ENCODE measurements around the gene COL23A1. TPM values are rescaled to one million over a fixed set of nuclear protein-coding genes. Genes with fewer than 3 reads are reported as not detected.

Gene COL23A1
- polyA plus RNA-seq, 3 donors: 0.11 to 0.21 TPM; not detected in 1

- H3K4me1 Mint-ChIP-seq: peaks cover 17% of the 10 kb centered on the region
- TF ChIP-seq, protein P1, sequence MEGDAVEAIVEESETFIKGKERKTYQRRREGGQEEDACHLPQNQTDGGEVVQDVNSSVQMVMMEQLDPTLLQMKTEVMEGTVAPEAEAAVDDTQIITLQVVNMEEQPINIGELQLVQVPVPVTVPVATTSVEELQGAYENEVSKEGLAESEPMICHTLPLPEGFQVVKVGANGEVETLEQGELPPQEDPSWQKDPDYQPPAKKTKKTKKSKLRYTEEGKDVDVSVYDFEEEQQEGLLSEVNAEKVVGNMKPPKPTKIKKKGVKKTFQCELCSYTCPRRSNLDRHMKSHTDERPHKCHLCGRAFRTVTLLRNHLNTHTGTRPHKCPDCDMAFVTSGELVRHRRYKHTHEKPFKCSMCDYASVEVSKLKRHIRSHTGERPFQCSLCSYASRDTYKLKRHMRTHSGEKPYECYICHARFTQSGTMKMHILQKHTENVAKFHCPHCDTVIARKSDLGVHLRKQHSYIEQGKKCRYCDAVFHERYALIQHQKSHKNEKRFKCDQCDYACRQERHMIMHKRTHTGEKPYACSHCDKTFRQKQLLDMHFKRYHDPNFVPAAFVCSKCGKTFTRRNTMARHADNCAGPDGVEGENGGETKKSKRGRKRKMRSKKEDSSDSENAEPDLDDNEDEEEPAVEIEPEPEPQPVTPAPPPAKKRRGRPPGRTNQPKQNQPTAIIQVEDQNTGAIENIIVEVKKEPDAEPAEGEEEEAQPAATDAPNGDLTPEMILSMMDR (IDR thresholded peaks at IDR 0.05): no peak
- no peak overlapping the region for H3K9ac ChIP-seq (ENCODE audit: insufficient read depth, low read length, poor library complexity, severe bottlenecking)
- no peaks in the 10 kb centered on the region for H3K36me3 ChIP-seq (replicated peaks in 1 of 2; ENCODE audit: control insufficient read depth in 1 of 2, insufficient read depth in 2 of 2, low read length in 2 of 2)
- H3K27ac ChIP-seq (ENCODE audit: low read depth in 1 of 2, low read length in 2 of 2): no peak overlapping the region
- H3K4me1 ChIP-seq (ENCODE audit: control insufficient read depth in 1 of 2, insufficient read depth in 2 of 2, low read length in 2 of 2): peaks cover 9 to 12% of the 10 kb centered on the region in 2 donors
- no peak overlapping the region for H3K27ac Mint-ChIP-seq
- no peak overlapping the region for H2AFZ ChIP-seq (ENCODE audit: insufficient read depth, low read depth, low read length, poor library complexity, severe bottlenecking)
- intact Hi-C loops (cut with micrococcal nuclease): no loop called here
- no peaks in the 10 kb centered on the region for H3K36me3 Mint-ChIP-seq
- no peaks in the 10 kb centered on the region for H3K27me3 ChIP-seq (ENCODE audit: control insufficient read depth in 2 of 2, insufficient read depth in 2 of 2, low read length in 2 of 2)
- H3K79me2 ChIP-seq (ENCODE audit: insufficient read depth, low read length): no peaks in the 10 kb centered on the region
- no peak overlapping the region for H3K4me3 Mint-ChIP-seq
- peaks cover 2 to 13% (median 8%) of the 10 kb centered on the region in 3 donors for H3K27me3 Mint-ChIP-seq (ENCODE audit: low read depth in 3 of 3)
- no peak for DNase-seq
- no CpG with 5 or more reads among the region's 4 CpGs for WGBS (ENCODE audit: insufficient coverage)
- no peak overlapping the region for H3K4me3 ChIP-seq (replicated peaks in 1 of 3; ENCODE audit: low read depth in 2 of 3, low read length in 3 of 3)
- no peaks in the 10 kb centered on the region for H3K9me3 ChIP-seq (replicated peaks in 1 of 2; ENCODE audit: control insufficient read depth in 1 of 2, insufficient read depth in 1 of 2, low read length in 2 of 2)
- H3K4me2 ChIP-seq (replicated peaks; ENCODE audit: extremely low read depth, low read length, poor library complexity, severe bottlenecking): no peak overlapping the region
- peaks cover 0 to 4% (median 2%) of the 10 kb centered on the region in 7 donors for H3K9me3 Mint-ChIP-seq
- H4K20me1 ChIP-seq (ENCODE audit: insufficient read depth, low read length): no peaks in the 10 kb centered on the region
These were observed 398.5 kb downstream of the COL23A1 start for GRCh38 chr5:178191661-178192060.

DNA sequence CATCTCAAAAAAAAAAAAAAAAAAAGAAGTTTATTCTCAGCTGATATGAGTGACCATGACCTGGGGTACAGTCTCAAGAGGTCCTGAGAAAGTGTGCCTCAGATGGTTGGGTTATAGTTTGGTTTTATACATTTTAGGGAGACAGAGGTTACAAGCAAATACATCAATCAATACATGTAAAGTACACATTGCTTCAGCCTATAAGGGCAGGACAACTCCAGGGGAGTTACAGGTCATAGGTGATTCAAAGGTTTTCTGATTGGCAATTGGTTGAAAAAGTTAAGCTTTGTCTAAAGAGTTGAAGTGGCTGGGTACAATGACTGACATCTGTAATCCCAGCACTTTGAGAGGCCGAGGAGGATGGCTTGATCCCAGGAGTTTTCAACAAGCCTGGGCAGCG is 400.8 kb downstream of the COL23A1 start:
- H3K4me3 ChIP-seq (replicated peaks in 1 of 3; ENCODE audit: low read depth in 2 of 3, low read length in 3 of 3): no peak overlapping the region
- Mint-ChIP-seq H3K9me3 (peaks cover 0 to 4% (median 2%) of the 10 kb centered on the region in 7 donors), H3K27me3 (ENCODE audit: low read depth in 3 of 3) (peaks cover 2 to 8% (median 8%) of the 10 kb centered on the region in 3 donors), H3K4me1 (peaks cover 22% of the 10 kb centered on the region), H3K36me3 (no peaks in the 10 kb centered on the region), H3K4me3 (no peak overlapping the region), H3K27ac (no peak overlapping the region)
- H2AFZ ChIP-seq (ENCODE audit: insufficient read depth, low read depth, low read length, poor library complexity, severe bottlenecking): no peak overlapping the region
- WGBS (ENCODE audit: insufficient coverage): 50% methylated on average over 2 of the region's 2 CpGs
- DNase-seq: no peak
- H4K20me1 ChIP-seq (ENCODE audit: insufficient read depth, low read length): no peaks in the 10 kb centered on the region
- H3K9ac ChIP-seq (ENCODE audit: insufficient read depth, low read length, poor library complexity, severe bottlenecking): no peak overlapping the region
- no peaks in the 10 kb centered on the region for H3K27me3 ChIP-seq (ENCODE audit: control insufficient read depth in 2 of 2, insufficient read depth in 2 of 2, low read length in 2 of 2)
- no peak overlapping the region for H3K27ac ChIP-seq (ENCODE audit: low read depth in 1 of 2, low read length in 2 of 2)
- H3K4me1 ChIP-seq (ENCODE audit: control insufficient read depth in 1 of 2, insufficient read depth in 2 of 2, low read length in 2 of 2): peaks cover 9 to 20% of the 10 kb centered on the region in 2 donors
- H3K9me3 ChIP-seq (replicated peaks in 1 of 2; ENCODE audit: control insufficient read depth in 1 of 2, insufficient read depth in 1 of 2, low read length in 2 of 2): no peaks in the 10 kb centered on the region
- no peaks in the 10 kb centered on the region for H3K36me3 ChIP-seq (replicated peaks in 1 of 2; ENCODE audit: control insufficient read depth in 1 of 2, insufficient read depth in 2 of 2, low read length in 2 of 2)
- no peak overlapping the region for H3K4me2 ChIP-seq (replicated peaks; ENCODE audit: extremely low read depth, low read length, poor library complexity, severe bottlenecking)
- intact Hi-C loops (cut with micrococcal nuclease): no loop called here
- no peaks in the 10 kb centered on the region for H3K79me2 ChIP-seq (ENCODE audit: insufficient read depth, low read length)
- TF ChIP-seq, protein P1 (IDR thresholded peaks at IDR 0.05): no peak

Small RNA genes lying within 50 kb of the gene (small RNA-seq; reads per million reads assigned to genes)
- gene RN7SKP70 (ENCODE audit: insufficient read length, low read depth) (not detected), gene RN7SL646P (ENCODE audit: insufficient read length, low read depth) (not detected)

Other genes with a start within 250 kb of the COL23A1 start
- gene CLK4, start 36.7 kb upstream of the COL23A1 start, polyA plus RNA-seq: 10 to 100 TPM in 1 of 3 donors, 1 to 10 TPM in 2; 3.0 to 46.9 (median 4.9) TPM
- 10 to 100 TPM in 1 of 3 donors, 1 to 10 TPM in 2; 8.6 to 14.9 (median 9.4) TPM for gene ZNF354A, start 140.3 kb upstream of the COL23A1 start, polyA plus RNA-seq